GM12878 (cell line): Measurements from ENCODE around the gene CLIP1.

Experiments used
- CHD4 ChIP-seq: fragments of 200-600 bp; sonication (generic); IDR thresholded peaks from 2 replicates; pipeline ENCODE4 v1.6.1; 2016; ENCODE audit warnings: mild to moderate bottlenecking
- EZH2 ChIP-seq: IDR thresholded peaks from 2 replicates; pipeline ENCODE4 v1.6.1; 2012; ENCODE audit warnings: low read depth, mild to moderate bottlenecking, control low read depth, inconsistent platforms, low read length, borderline replicate concordance; ENCODE audit not compliant: control insufficient read depth
- MXI1 ChIP-seq: fragments of 150-350 bp; IDR thresholded peaks from 2 replicates; pipeline ENCODE4 v1.6.1; 2011; ENCODE audit warnings: low read depth, mild to moderate bottlenecking, inconsistent platforms, low read length, improper control_type of control experiment
- POLR2AphosphoS5 ChIP-seq: IDR thresholded peaks from 2 replicates; pipeline ENCODE4 v1.6.1; 2011; ENCODE audit warnings: mild to moderate bottlenecking, low read length, inconsistent platforms
- SIN3A ChIP-seq: IDR thresholded peaks from 2 replicates; pipeline ENCODE4 v1.6.1; 2012; ENCODE audit warnings: low read depth, low read length, improper control_type of control experiment
- ZBED1 ChIP-seq: IDR thresholded peaks from 2 replicates; pipeline ENCODE4 v1.6.1; 2016; ENCODE audit warnings: borderline replicate concordance
- TF ChIP-seq, protein P1 (sequence below), 3 experiments: IDR thresholded peaks in 2 of 3; conservative IDR thresholded peaks in 1 of 3; 2 replicates each; pipeline ENCODE4 v1.5.1; 2011; ENCODE audit warnings: low read depth in 3 of 3, low read length in 3 of 3, mild to moderate bottlenecking in 3 of 3, control low read depth in 2 of 3, moderate library complexity in 2 of 3, inconsistent platforms in 1 of 3, mixed read lengths in 1 of 3; ENCODE audit not compliant: control insufficient read depth in 2 of 3, insufficient read depth in 1 of 3; ENCODE audit errors: extremely low read depth in 1 of 3
- TF ChIP-seq, protein P2 (sequence below): IDR thresholded peaks from 2 replicates; pipeline ENCODE4 v1.6.1; 2011; ENCODE audit warnings: low read depth, mild to moderate bottlenecking, low read length, moderate library complexity, borderline replicate concordance; ENCODE audit errors: extremely low read depth

DNA sequence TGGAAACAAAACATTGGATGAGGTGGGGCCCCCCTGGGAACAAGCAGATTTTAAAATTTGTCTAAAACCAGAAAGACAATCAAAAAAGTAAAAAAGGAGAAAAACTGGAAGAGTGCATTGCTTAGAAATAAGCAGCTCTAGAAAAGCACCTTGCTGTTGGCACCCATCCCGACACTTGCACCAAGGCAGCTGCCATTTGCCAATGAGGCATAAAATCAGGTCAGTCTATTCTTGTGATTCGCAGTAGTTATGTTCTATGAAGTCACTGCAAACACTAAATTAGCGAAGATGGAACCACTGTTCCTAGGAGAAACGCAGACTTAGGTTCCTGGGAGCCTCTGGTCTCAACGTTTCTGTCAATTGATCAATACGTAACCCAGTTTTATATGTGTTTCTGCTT lies 172.4 kb downstream of the CLIP1 start:
- TF ChIP-seq SIN3A (no peak), EZH2 (no peak), POLR2AphosphoS5 (no peak), ZBED1 (no peak), MXI1 (no peak), CHD4 (no peak)
- TF ChIP-seq, protein P1, sequence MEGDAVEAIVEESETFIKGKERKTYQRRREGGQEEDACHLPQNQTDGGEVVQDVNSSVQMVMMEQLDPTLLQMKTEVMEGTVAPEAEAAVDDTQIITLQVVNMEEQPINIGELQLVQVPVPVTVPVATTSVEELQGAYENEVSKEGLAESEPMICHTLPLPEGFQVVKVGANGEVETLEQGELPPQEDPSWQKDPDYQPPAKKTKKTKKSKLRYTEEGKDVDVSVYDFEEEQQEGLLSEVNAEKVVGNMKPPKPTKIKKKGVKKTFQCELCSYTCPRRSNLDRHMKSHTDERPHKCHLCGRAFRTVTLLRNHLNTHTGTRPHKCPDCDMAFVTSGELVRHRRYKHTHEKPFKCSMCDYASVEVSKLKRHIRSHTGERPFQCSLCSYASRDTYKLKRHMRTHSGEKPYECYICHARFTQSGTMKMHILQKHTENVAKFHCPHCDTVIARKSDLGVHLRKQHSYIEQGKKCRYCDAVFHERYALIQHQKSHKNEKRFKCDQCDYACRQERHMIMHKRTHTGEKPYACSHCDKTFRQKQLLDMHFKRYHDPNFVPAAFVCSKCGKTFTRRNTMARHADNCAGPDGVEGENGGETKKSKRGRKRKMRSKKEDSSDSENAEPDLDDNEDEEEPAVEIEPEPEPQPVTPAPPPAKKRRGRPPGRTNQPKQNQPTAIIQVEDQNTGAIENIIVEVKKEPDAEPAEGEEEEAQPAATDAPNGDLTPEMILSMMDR (IDR thresholded peaks at IDR 0.05 in 2 of 3, conservative IDR thresholded peaks at IDR 0.05 in 1 of 3; ENCODE audit: control insufficient read depth in 2 of 3, extremely low read depth in 1 of 3, insufficient read depth in 1 of 3, low read depth in 3 of 3, low read length in 3 of 3), result no peak
- TF ChIP-seq, protein P2, sequence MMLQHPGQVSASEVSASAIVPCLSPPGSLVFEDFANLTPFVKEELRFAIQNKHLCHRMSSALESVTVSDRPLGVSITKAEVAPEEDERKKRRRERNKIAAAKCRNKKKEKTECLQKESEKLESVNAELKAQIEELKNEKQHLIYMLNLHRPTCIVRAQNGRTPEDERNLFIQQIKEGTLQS, result no peak
